ENCODE data around the gene LMNA.

LMNA gene

DNA sequence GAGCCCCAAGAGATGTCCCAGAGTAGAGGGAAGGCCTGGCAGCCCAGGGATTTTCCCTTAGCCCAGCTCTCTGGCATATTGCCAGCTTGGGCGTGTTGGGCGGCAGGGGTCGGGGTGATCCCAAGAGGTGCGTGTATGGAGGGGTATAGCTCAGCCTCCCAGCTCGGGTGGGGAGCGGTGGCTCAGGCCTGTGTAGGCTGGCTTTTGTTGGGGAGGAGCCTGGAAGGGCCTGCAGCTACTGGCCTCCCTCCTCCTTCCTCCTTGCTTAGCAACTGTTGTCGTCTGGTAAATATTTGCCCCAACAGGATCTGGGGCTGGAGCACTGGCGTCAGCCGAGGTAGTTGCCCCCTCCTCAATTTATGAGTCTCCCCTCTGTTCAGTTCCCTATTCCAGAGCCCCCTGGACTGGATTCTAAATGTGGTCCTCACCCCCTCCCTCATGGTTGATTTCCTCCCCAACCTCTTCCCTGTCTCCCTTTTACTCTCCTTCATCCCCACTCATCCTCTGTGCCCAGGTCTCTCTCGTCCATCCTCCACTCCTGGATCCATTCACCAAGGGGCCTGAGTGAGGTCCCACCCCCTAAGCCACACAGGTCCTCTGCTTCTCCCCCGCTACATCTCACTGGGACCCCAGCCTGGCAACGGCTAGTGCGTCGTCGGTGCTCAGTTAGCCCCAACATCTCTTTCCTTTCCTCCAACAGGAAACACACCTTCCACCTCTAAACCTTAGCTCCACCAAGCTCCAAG, 10.3 kb upstream of the LMNA start:
- ChIA-PET POLR2A (interaction anchor here (0.9 to 3.5 kb wide), 3 partner anchors 9 to 23 kb away, joined by 3 to 27 read pairs (median 5); partner anchors contain the start of gene LMNA), CTCF (interaction anchor here (1.2 to 29.6 kb wide), 3 partner anchors 10 to 212 kb away, joined by 3 to 1191 read pairs (median 107); partner anchors contain the start of gene LMNA)
- Histone ChIP-seq H3K4me3 (ENCODE audit: control insufficient read depth in 1 of 7, extremely low read depth in 1 of 7, insufficient read depth in 4 of 7, low read depth in 2 of 7, low read length in 6 of 7) (peak overlapping the region in 3 of 7 experiments; percentile 20 to 64 (median 47)), H3K27ac (ENCODE audit: insufficient read depth in 1 of 2, low read depth in 1 of 2, low read length in 2 of 2, poor library complexity in 1 of 2, severe bottlenecking in 2 of 2) (peak overlapping the region; percentile 48 to 92), H3K36me3 (ENCODE audit: control insufficient read depth in 4 of 4, insufficient read depth in 4 of 4, low read length in 3 of 4) (no peaks in the 10 kb centered on the region), H3K4me1 (ENCODE audit: control extremely low read depth in 1 of 4, control insufficient read depth in 4 of 4, insufficient read depth in 4 of 4, low read length in 3 of 4) (peaks cover 7 to 55% (median 51%) of the 10 kb centered on the region in 4 experiments), H3K27me3 (replicated peaks in 2 of 5; ENCODE audit: control insufficient read depth in 4 of 5, insufficient read depth in 5 of 5, low read length in 4 of 5) (peaks cover 0 to 14% (median 10%) of the 10 kb centered on the region in 5 experiments), H3K9me3 (ENCODE audit: control extremely low read depth in 1 of 5, control insufficient read depth in 4 of 5, insufficient read depth in 2 of 5, low read depth in 1 of 5, low read length in 4 of 5) (no peaks in the 10 kb centered on the region)
- WGBS (ENCODE audit: insufficient coverage): 18% methylated on average over 8 of the region's 15 CpGs
- peak; percentile 91 to 96 (median 96) for DNase-seq

DNA sequence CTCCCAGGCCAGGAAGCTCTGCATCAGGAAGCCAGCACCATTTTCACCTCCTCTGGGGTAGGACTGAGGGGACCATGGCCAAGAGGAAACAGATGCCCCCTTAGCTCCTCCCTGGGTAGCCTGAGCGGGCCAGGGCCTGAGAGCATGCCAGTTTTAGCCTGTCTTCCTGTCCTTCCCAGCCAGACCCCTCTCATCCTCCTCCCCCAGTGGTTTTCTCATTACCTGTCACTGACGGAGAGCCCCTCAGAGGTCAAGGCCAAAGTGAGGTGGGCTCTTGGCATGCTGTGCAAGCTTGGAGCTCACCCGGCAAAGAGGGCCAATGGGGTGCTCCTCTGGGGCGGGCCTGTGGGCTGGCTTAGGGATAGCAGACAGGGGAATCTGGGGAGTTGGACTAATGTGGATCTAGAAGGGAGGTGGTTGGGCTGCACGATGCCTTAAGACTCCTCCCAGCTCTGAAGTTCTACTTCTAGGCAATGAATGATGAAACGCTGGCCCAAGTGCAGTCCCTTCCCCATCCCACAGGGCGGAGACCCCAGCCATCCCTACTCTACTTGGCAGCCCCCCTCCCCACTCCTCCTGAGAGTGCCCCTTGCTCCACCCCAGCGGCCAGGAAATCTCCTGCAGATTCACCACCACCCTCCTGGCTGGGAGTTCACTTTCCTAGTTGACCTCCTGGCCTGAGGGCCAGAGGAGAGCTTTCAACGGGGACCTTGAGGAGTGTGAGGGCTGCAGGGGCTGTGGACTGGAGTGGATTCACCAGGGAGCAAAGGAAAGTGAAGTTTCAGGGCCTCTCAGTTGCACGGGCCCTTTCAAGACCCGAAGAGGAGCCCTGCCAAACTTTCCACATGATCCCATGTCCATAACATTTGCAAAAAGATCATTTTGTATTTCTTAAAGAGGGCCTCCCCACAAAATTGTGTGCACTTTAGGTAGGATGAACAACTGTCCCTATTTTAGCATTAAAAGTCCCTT, 9.4 kb upstream of the LMNA start:
- POLR2A ChIA-PET: interaction anchor here (0.6 to 3.5 kb wide), 5 partner anchors 8 to 38 kb away, joined by 3 to 27 read pairs (median 4); partner anchors contain the start of gene LMNA
- CTCF ChIA-PET: interaction anchor here (1.2 to 29.6 kb wide), 3 partner anchors 11 to 212 kb away, joined by 3 to 1191 read pairs (median 107); partner anchors contain the start of gene LMNA

DNA sequence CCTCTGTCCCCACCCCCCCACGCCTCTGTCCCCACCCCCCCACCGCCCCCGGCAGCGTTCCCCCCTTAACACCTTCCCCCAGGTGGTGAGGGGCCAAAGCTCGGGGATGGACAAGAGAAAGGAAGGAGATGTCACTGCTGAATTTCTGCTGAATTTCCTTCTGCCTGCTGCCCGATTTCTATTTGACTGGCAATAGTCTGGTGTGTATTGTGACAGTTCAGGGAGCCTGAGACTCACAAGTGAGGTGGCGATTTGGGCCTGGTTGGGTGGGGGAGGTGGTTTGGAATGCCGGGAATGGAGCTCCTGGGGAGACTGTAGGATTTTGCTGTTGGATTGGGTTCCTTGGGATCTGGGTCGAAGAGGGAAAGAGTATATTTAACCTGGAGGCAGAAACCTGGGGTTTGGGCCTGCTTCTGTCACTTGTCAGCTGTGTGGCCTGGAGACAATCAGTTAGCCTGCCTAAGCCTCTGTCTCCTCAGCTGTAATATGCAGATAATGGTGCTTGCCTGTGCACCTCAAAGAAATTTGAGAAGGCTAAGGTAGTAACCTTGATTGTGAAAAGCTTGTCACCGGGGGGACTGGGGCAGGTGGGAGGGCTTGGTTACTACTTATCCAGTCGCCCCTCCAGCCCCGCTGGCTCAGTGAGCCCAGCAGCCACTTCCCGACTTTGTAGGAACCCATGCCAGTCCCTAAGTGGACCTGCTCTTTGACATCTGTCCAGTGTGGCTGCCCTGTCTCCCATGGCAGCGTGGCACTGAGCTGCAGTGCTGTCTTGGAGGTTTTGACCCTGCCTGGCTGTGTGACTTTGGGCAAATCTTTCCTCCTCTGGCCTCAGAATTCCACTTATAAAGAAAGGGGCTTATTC, 7.7 kb upstream of the LMNA start:
- H3K27me3 ChIP-seq (replicated peaks in 2 of 5; ENCODE audit: control insufficient read depth in 4 of 5, insufficient read depth in 5 of 5, low read length in 4 of 5): peaks cover 0 to 11% (median 4%) of the 10 kb centered on the region in 5 experiments
- ChIA-PET POLR2A (interaction anchor here (0.6 to 1.1 kb wide), 4 partner anchors 8 to 33 kb away, joined by 3 to 8 read pairs (median 5); partner anchors contain the start of gene LMNA), CTCF (interaction anchor here (9.8 to 29.6 kb wide), 2 partner anchors 12 to 20 kb away, joined by 107 to 1191 read pairs; partner anchors contain the start of gene LMNA)
- no peaks in the 10 kb centered on the region for H3K36me3 ChIP-seq (ENCODE audit: control insufficient read depth in 4 of 4, insufficient read depth in 4 of 4, low read length in 3 of 4)
- 73% methylated on average over 10 of the region's 14 CpGs for WGBS (ENCODE audit: insufficient coverage)
- H3K27ac ChIP-seq (ENCODE audit: insufficient read depth in 1 of 2, low read depth in 1 of 2, low read length in 2 of 2, poor library complexity in 1 of 2, severe bottlenecking in 2 of 2): peak overlapping the region; percentile 87 to 92
- peak overlapping the region in 3 of 7 experiments; percentile 52 to 68 (median 63) for H3K4me3 ChIP-seq (ENCODE audit: control insufficient read depth in 1 of 7, extremely low read depth in 1 of 7, insufficient read depth in 4 of 7, low read depth in 2 of 7, low read length in 6 of 7)
- H3K9me3 ChIP-seq (ENCODE audit: control extremely low read depth in 1 of 5, control insufficient read depth in 4 of 5, insufficient read depth in 2 of 5, low read depth in 1 of 5, low read length in 4 of 5): no peaks in the 10 kb centered on the region
- H3K4me1 ChIP-seq (ENCODE audit: control extremely low read depth in 1 of 4, control insufficient read depth in 4 of 4, insufficient read depth in 4 of 4, low read length in 3 of 4): peaks cover 7 to 53% (median 48%) of the 10 kb centered on the region in 4 experiments
- peak in 2 of 3 donors; percentile 27 to 56 for DNase-seq

More for the DNA sequence above, 9.4 kb upstream of the LMNA start:
- H3K4me3 ChIP-seq (ENCODE audit: control insufficient read depth in 1 of 7, extremely low read depth in 1 of 7, insufficient read depth in 4 of 7, low read depth in 2 of 7, low read length in 6 of 7): peak overlapping the region in 3 of 7 experiments; percentile 46 to 65 (median 64)
- peaks cover 7 to 55% (median 51%) of the 10 kb centered on the region in 4 experiments for H3K4me1 ChIP-seq (ENCODE audit: control extremely low read depth in 1 of 4, control insufficient read depth in 4 of 4, insufficient read depth in 4 of 4, low read length in 3 of 4)
- H3K9me3 ChIP-seq (ENCODE audit: control extremely low read depth in 1 of 5, control insufficient read depth in 4 of 5, insufficient read depth in 2 of 5, low read depth in 1 of 5, low read length in 4 of 5): no peaks in the 10 kb centered on the region
- H3K27me3 ChIP-seq (replicated peaks in 2 of 5; ENCODE audit: control insufficient read depth in 4 of 5, insufficient read depth in 5 of 5, low read length in 4 of 5): peaks cover 0 to 11% (median 5%) of the 10 kb centered on the region in 5 experiments
- no peaks in the 10 kb centered on the region for H3K36me3 ChIP-seq (ENCODE audit: control insufficient read depth in 4 of 4, insufficient read depth in 4 of 4, low read length in 3 of 4)
- H3K27ac ChIP-seq (ENCODE audit: insufficient read depth in 1 of 2, low read depth in 1 of 2, low read length in 2 of 2, poor library complexity in 1 of 2, severe bottlenecking in 2 of 2): peak overlapping the region; percentile 54 to 92
- peak in 2 of 3 donors; percentile 62 to 63 for DNase-seq
- WGBS (ENCODE audit: insufficient coverage): 84% methylated on average over 10 of the region's 11 CpGs

DNA sequence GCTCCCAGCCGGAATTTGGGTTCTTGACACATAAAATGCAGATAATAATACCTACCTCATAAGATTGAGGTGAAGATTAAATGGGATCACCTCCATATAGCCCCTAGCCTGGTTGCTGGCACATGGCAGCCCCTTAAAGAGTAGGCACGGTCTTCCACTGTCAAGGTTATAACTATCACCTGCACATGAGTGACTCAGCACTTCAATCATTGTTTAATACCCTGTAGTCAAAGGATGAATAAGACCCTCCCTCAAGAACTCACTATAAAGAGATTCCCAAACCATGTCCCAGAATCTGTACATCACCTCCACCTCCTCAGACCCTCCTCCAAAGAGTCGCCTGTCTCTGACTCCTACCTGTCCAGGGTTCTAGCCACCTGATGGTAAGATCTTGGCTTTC, 6.5 kb upstream of the LMNA start:
- no peak overlapping the region for H3K27ac ChIP-seq (ENCODE audit: insufficient read depth in 1 of 2, low read depth in 1 of 2, low read length in 2 of 2, poor library complexity in 1 of 2, severe bottlenecking in 2 of 2)
- no peaks in the 10 kb centered on the region for H3K9me3 ChIP-seq (ENCODE audit: control extremely low read depth in 1 of 5, control insufficient read depth in 4 of 5, insufficient read depth in 2 of 5, low read depth in 1 of 5, low read length in 4 of 5)
- H3K4me1 ChIP-seq (ENCODE audit: control extremely low read depth in 1 of 4, control insufficient read depth in 4 of 4, insufficient read depth in 4 of 4, low read length in 3 of 4): peaks cover 7 to 50% (median 49%) of the 10 kb centered on the region in 4 experiments
- no peaks in the 10 kb centered on the region for H3K36me3 ChIP-seq (ENCODE audit: control insufficient read depth in 4 of 4, insufficient read depth in 4 of 4, low read length in 3 of 4)
- ChIA-PET CTCF (interaction anchor here (9.8 to 29.6 kb wide), 2 partner anchors 14 to 19 kb away, joined by 107 to 1191 read pairs; partner anchors contain the start of gene LMNA), POLR2A (no interaction called here)
- H3K27me3 ChIP-seq (replicated peaks in 2 of 5; ENCODE audit: control insufficient read depth in 4 of 5, insufficient read depth in 5 of 5, low read length in 4 of 5): peaks cover 0 to 20% (median 9%) of the 10 kb centered on the region in 5 experiments
- no peak overlapping the region for H3K4me3 ChIP-seq (ENCODE audit: control insufficient read depth in 1 of 7, extremely low read depth in 1 of 7, insufficient read depth in 4 of 7, low read depth in 2 of 7, low read length in 6 of 7)
- DNase-seq: no peak
- 100% methylated on average over 1 of the region's 3 CpGs for WGBS (ENCODE audit: insufficient coverage)

DNA sequence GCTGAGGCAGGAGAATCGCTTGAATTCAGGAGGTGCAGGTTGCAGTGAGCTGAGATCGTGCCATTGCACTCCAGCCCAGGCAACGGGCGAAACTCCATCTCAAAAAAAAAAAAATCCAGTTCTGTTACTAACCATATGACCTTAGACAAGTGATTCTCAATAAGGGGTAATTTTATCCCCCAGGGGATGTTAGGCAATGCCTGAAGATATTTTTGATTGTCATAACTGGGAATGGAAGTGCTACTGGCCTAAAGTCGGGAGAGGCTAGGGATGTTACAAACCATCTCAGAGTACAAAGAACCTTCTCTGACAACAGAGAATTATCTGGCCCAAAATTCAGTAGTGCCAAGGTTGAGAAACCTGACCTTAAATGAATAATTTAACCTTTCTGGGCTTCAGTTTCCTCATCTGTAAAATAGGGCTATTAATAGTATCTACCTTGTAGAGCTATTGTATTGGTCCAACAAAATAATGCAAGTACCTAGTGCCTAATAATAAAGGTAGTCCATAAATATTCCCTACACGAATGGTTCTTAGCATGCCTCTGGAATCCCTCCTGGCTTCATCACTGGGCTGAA, 5.8 kb upstream of the LMNA start:
- ChIA-PET CTCF (interaction anchor here (9.8 to 29.6 kb wide), 2 partner anchors 14 to 19 kb away, joined by 107 to 1191 read pairs; partner anchors contain the start of gene LMNA), POLR2A (no interaction called here)
- no peak for DNase-seq
- peaks cover 0 to 27% (median 10%) of the 10 kb centered on the region in 5 experiments for H3K27me3 ChIP-seq (replicated peaks in 2 of 5; ENCODE audit: control insufficient read depth in 4 of 5, insufficient read depth in 5 of 5, low read length in 4 of 5)
- H3K36me3 ChIP-seq (ENCODE audit: control insufficient read depth in 4 of 4, insufficient read depth in 4 of 4, low read length in 3 of 4): no peaks in the 10 kb centered on the region
- no peak overlapping the region for H3K27ac ChIP-seq (ENCODE audit: insufficient read depth in 1 of 2, low read depth in 1 of 2, low read length in 2 of 2, poor library complexity in 1 of 2, severe bottlenecking in 2 of 2)
- WGBS (ENCODE audit: insufficient coverage): 97% methylated on average over 2 of the region's 6 CpGs
- peaks cover 7 to 49% (median 46%) of the 10 kb centered on the region in 4 experiments for H3K4me1 ChIP-seq (ENCODE audit: control extremely low read depth in 1 of 4, control insufficient read depth in 4 of 4, insufficient read depth in 4 of 4, low read length in 3 of 4)
- H3K4me3 ChIP-seq (ENCODE audit: control insufficient read depth in 1 of 7, extremely low read depth in 1 of 7, insufficient read depth in 4 of 7, low read depth in 2 of 7, low read length in 6 of 7): no peak overlapping the region
- H3K9me3 ChIP-seq (ENCODE audit: control extremely low read depth in 1 of 5, control insufficient read depth in 4 of 5, insufficient read depth in 2 of 5, low read depth in 1 of 5, low read length in 4 of 5): no peaks in the 10 kb centered on the region
